Measurements from ENCODE around the gene SLC1A4.

DNA sequence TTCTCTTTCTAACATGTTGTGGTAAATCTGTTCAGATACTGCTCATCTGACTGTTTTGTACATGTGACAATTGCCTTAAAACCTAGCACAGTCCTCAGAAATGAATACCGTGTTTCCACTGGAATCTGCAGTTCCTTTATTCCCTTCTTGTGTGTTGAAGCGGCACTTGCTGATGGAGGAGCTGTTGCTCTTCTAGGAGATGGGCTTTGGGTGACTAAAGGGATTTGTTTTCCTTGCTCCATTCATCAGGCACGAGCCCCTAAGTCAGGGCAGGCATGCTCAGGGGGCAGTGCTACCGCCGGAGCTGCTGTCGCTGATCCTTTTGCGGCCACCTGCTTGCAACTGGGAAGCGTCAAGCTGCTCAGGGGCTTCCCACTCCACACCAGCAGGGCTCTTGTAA lies 34.5 kb downstream of the SLC1A4 start:
- TF ChIP-seq MEIS1 (CRISPR knock-in tag; IDR thresholded peaks at IDR 0.05; ENCODE audit: borderline replicate concordance) (no peak), KLF10 (tag by site-specific recombination; IDR thresholded peaks at IDR 0.05) (no peak), SETDB1 (IDR thresholded peaks at IDR 0.05; ENCODE audit: insufficient read length, low read length) (no peak)
- TF ChIP-seq, protein P1, sequence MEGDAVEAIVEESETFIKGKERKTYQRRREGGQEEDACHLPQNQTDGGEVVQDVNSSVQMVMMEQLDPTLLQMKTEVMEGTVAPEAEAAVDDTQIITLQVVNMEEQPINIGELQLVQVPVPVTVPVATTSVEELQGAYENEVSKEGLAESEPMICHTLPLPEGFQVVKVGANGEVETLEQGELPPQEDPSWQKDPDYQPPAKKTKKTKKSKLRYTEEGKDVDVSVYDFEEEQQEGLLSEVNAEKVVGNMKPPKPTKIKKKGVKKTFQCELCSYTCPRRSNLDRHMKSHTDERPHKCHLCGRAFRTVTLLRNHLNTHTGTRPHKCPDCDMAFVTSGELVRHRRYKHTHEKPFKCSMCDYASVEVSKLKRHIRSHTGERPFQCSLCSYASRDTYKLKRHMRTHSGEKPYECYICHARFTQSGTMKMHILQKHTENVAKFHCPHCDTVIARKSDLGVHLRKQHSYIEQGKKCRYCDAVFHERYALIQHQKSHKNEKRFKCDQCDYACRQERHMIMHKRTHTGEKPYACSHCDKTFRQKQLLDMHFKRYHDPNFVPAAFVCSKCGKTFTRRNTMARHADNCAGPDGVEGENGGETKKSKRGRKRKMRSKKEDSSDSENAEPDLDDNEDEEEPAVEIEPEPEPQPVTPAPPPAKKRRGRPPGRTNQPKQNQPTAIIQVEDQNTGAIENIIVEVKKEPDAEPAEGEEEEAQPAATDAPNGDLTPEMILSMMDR (tag by site-specific recombination; IDR thresholded peaks at IDR 0.05): no peak

Data from HEK293 (cell line).